HG02981 (cell line): ENCODE data around the gene ZBTB40.

Experiments used
- ATAC-seq: cut with Tn5 transposase; IDR thresholded peaks from one replicate; pipeline ENCODE4 v1.9.1; 2021; ENCODE audit warnings: mild to moderate bottlenecking, moderate library complexity; ENCODE audit not compliant: unreplicated experiment

Gene ZBTB40

DNA sequence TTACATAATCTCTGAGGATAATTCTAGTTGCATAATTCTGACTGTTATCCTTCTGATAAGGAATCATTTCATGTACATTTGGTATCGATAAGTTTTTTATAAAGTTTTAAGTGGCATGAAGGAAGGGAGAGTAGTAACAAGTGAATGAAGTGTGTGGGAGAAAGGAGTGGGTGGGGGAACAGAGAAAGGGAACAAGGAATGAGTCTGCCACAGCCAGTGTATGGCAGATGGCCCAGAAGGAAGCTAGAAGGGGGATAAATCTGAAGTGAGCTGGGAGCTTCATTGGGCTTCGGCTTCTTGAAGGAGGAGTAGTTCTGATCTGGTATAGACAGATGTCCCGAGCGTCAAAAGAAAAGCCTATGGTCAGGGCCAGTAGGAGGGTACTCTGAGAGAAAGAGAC lies 18.6 kb downstream of the ZBTB40 start:
- no peak for ATAC-seq

DNA sequence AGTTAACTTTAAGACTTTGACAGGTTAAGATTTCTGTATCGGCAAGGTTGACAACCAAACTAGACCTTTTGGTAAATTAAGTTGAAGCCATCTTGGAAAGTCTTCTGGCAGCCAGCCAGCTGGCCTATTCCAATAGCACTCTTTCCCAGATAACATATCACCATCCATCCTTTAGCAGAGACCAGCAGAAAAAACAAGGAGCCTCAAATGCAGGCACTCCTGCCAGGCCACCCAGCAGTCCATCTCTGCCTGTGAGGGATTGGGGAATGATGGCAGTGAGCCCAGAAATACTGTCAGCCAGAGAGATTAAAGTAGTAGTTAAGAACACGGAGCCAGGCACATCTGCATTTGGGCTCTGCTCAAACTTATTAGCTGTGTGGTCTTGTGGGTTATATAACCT lies 19.4 kb downstream of the ZBTB40 start:
- no peak for ATAC-seq

DNA sequence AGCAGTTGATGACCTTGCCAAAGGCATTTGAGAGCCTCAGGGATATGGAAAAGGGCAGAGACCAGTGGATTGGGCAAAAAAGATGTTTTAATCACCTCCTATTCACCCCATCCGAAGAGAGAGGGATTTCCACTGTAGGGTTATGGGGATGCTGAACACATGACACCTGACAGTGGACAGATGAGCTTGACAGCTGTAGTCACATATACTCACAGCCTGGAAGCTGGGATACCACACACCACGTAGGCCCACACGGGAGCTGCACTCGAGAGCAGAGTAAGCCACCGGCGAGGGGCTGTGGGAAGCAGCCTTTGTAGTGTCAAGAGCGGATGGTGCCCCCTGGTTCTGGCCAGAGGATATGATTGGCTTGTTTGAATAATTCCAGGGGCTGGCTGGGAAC lies 20.0 kb downstream of the ZBTB40 start:
- no peak for ATAC-seq

DNA sequence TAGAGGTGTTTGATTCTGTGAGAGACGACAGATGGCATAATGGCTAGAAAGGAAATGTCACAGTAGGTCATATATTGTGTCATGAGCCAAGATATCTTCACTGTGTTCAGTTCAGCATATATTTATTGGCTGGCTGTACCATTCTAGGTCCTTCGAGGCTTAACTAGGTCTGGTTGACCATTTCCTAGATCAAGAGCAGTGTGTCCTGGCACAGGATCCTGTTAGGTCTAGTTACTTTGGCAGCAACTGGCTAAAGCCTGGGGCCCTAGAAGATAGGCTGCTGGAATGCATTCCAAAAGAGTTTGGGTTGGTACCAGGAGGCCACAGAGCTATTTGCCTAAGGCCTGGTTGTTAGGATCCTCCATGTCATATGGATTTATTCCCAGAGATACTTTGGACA lies 20.9 kb downstream of the ZBTB40 start:
- no peak for ATAC-seq

DNA sequence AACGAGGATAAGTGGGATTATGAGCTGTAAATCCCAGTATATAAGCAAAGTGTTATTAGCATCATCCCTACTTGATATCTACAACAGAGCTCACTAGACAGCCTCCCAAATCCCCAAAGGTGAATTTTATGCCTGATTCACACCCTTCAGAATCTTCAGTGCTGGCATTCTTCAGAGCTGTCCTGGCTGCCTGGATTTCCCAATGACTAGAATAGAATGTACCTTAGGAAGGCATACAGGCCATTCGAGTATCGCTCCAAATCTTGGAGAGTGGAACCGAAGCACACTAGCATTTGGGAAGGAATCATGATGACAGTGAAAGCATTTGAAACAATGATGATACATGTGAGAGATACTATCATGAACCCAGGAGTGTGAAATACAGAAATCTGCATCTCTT lies 22.3 kb downstream of the ZBTB40 start:
- ATAC-seq: no peak

DNA sequence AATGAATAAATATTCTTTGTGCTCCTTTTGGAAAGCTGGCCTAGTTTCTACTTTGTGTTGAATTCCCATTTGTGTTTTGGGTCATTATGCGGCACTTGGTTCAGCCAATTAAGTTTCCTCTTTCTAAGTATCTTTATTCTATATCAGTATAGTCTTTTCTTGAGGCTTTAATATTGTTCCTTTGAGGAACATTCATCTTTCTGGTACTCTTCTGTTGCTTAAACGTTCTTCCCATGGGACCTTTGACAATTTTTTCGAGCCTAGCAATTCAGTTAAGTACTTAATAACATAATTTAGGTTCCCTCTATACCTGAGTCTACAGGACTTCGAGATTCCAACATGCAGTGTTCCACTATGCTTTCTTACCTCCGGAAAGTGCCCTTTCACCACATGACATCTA lies 24.9 kb downstream of the ZBTB40 start:
- ATAC-seq: no peak

DNA sequence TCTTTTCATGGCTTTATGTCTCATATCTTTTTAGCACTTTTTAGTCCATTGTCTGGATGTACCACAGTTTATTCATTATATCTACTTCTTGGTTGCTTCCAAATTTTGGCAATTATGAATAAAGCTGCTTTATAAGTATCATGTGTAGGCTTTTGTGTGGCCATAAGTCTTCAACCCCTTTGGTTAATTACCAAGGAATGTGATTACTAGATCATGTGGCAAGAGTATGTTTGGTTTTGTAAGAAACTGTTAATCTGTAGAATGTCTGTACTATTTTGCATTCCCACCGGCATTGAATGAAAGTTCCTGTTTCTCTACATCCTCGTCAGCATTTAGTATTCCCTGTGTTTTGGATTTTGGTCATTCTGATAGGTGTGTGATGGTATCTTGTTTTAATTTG lies 31.5 kb downstream of the ZBTB40 start:
- ATAC-seq: no peak

DNA sequence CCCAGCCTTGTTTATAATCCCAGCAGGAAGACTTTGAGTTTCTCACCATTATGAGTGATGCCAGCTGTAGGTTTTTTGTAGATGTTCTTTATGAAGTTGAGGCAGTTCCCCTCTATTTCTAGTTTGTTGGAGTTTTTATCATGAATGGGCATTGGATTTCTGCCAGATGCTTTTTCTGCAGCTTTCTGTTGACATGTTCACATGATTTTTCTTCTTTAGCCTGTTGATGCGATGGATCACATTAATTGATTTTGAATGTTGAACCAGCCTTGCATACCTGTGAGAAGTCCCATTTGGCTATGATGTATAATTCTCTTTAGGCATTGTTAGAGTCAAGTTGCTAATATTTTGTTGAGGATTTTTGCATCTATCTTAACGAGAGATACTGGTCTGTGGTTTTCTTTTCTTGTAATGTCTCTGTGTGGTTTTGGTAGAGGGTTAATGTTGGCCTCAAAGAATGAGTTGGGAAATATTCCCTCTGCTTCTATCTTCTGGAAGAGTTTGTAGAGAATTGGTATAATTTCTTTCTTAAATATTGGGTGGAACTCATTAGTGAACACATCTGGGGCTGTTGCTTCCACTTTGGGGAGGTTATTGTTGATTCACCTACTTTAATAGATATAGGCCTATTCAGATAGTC lies 33.2 kb downstream of the ZBTB40 start:
- ATAC-seq: no peak

DNA sequence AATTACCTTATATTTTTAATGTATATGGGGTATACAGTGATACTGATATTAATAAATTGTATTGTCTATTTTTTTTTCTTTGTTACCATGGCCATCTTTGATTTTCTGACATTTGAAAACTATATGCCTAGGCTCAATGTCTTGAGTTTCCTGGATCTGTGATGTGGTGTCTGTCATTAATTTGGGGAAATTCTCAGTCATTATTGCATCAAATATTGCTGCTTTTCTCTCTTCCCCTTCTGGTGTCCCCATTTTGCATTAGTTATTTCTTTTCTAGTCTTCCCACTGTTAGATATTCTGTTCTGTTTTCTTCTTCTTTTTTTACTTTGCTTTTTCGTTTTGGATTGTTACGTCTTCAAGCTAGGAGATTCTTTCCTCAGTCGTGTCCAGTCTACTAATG lies 33.8 kb downstream of the ZBTB40 start:
- ATAC-seq: no peak

DNA sequence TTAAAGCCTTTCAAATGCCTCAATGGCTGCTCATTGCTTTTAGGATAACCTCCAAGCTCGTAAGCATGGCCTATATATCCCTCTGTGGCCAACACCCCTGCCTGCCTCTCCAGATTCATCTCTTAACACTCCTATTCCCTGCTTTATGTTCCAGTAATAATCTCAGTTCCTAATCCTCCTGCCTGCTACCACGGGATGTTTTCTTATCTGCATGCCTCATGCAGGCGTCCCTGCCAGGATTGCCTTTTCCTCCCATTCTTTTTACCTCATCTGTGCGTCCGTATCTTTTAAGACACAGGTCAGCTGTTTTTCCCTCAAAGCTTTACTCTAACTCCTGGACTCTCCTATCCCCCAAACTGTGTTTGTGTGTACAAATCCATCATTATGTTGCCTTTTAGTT lies 36.1 kb downstream of the ZBTB40 start:
- no peak for ATAC-seq

DNA sequence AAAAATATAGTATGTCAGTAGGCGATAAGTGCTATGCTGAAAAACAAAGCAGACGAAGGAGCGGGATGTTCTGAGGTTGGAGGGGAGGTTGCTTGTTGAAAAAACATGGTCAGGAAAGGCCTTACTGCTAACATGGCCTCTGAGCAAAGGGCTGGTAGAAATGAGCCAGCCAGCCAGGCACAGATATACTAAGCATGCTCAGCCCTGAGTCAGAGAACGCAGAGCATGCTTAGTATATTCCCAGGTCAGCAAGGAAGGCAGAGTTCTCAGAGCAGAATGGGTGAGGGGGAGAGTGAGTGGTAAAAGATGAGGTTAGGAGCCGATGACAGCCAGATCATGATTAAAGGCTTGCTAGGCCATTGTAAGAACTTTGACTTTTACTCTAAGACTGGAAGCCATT lies 36.7 kb downstream of the ZBTB40 start:
- no peak for ATAC-seq

DNA sequence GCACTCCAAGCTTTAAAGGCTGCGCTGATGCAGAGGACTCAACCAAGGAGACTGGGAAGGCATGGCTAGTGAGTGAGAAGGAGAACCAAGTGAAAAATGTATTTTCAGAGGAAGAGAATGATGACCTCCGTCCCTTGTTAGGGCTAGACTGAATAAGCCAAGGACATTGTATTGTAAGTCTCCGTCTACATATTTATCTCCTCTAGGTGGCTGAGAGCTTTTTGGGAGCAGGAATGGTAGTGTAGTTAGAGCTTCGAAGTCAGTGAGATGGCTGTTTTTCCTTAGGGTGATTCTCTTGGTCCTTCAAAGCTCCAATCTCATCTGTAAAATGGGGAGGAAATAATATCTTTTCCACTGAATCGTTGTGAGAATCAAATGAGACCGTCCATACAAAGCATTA lies 37.6 kb downstream of the ZBTB40 start:
- no peak for ATAC-seq

DNA sequence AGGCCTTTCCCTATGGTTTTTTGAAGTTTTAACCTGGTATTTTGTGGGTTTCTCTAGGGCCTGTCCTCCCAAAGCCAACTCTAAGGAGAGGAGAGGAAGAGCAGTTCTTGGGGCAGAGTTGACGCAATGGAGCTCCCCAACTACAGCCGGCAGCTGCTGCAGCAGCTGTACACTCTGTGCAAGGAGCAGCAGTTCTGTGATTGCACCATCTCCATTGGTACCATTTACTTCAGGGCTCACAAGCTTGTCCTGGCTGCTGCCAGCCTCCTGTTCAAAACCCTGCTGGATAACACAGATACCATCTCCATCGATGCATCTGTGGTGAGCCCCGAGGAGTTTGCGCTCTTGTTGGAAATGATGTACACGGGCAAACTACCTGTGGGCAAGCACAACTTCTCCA lies 38.2 kb downstream of the ZBTB40 start:
- ATAC-seq: no peak

DNA sequence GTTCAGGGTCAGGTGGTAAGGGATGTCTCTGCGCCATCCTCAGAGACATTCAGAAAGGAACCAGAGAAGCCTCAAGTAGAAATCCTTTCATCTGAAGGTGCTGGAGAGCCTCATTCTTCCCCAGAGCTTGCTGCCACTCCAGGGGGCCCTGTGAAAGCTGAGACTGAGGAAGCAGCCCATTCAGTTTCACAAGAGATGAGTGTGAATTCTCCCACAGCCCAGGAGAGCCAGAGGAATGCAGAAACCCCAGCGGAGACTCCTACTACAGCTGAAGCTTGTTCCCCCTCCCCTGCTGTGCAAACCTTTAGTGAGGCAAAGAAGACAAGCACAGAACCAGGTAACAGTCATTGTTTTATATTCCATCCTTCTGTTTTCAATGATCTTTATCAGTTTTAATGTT lies 38.7 kb downstream of the ZBTB40 start:
- no peak for ATAC-seq

DNA sequence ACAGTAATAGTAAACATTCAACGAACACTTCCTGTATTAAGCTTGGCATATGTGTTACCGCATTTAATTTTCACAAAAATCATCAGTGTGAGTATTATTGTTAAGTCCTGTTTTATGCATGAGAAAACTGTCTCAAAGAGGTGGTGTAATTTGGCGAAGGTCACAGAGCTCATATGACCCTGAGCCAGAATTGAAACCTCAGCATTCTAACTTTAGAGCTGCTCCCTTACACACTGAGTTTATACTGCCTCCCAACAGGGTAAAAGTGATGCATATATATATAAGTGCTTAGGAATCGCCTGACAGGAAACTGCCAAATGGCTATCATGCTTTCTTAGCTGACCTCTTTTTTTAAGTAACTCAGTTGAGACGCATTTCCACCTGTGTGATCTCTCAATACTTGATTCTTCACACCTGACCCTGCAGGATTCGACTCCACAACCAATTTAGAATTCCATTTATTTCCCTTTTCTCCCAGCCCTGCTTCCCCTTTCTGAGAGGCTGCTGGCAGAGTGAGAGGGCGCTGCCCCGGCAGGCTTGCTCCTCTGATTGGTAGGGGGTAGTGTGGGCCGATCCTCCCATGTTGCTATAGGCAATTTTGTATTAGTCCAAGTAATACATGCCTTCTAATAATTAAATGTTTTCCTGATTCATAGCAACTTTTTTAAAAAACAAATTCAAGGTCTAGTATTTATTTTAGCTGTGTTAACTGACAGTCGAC lies 40.5 kb downstream of the ZBTB40 start:
- no peak for ATAC-seq

DNA sequence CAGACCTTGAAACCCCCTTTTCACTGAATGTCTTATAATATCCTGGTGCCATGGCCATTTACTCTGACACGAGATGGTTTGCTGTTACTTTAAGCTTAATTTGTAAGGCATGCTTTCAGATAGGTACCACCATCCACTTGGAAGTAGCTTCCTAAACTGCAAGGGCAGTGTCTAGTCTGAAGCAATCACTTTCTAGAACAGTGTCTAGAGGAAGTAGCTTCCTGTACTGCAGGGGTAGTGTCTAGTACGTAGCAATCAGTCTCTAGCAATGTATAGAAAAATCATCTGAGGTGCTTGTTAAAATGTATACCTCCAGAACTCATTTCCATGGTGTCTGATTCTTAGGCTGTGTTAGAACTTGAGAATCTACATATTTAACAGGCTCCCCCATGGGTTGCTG lies 42.5 kb downstream of the ZBTB40 start:
- ATAC-seq: no peak

DNA sequence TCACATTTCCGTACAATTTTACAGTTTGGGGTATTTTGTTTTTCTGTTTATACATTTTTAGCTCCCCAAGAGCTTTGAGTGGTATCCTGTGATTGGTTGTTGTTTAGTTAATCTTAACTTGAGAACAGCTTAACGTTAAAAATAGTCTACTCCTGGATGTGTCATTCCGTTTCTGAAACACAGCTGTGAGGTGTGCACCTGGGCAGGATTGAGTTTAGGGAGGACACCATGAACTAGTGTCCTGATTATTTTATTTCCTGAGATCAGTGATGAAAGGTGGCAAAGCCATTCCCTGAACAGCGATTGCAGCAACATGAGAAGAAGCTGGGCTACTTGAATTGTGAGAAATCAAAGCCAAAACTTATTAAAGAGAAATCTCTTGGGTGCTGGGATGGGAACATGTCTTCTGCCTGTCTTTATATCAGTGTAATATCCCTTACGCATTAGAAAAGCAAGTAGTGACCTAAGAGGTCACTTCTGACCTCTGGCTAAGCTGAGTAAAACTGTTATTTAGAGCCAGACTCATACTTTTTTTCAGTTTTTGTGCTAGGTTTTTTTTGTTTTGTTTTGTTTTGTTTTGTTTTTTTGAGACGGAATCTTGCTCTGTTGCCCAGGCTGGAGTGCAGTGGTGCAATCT lies 43.4 kb downstream of the ZBTB40 start:
- ATAC-seq: no peak

DNA sequence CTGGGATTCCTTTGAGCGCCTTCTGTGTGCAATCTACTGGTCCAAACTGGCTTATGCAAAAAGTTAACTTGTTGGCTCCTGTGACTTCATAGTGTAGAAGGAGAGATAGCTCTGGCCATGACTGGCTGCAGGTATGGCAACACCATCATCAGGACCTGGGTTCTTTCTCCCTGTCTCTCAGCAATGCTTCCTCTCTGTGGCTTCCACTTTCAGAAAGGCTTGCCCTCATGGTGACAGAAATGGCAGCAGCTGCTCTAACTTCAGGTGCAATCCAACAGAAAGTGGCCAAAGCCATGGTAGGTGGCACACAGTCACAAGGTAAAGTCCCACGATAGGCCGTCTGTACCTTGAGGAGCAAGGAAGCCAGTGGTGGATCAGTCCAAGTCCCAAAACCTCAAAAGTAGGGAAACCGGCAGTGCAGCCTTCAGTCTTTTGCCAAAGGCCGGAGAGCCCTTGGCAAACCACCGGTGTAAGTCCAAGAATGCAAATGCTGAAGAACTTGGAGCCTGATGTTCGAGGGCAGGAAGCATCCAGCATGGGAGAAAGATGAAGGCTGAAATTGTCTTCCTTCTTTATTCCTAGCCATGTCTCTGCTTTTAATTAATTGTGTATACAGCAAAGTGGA lies 45.0 kb downstream of the ZBTB40 start:
- no peak for ATAC-seq

DNA sequence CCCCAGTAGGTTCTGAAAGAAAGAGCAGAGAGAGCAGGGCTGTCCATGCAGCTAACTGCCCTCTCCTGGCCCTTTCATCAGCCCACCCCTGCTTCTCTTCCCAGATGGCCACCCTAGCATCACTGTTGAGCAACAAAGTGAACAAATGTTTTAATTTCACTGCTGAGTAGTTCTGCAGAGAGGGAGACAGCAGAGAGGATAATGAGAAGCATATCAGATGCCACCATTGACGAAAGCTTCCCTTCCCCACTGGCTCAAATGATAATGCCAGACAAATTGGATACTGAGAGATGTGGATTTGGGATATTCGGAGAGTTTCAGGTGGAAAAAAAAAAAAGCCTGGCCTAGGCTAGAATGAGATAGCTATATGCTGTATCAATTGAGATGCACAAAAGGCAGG lies 46.8 kb downstream of the ZBTB40 start:
- ATAC-seq: no peak

DNA sequence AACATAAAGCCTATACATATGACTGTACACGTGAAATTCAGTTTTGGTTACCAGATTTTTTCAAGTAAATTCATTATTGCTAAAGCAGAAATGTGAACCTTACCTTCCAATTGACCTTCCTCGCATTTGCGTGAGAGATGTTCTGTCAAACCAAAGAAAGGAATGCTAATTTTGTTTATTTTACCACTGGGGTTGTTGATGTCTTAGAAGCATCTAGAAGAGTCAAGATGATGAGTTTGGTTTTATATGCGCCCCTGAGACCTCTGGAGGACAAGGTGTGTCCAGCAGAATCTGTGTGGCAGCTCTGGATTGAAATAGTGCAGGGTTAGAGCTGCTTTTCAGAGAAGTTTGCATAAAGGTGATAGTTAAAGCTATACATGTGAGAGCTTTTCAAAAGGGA lies 48.4 kb downstream of the ZBTB40 start:
- ATAC-seq: no peak

DNA sequence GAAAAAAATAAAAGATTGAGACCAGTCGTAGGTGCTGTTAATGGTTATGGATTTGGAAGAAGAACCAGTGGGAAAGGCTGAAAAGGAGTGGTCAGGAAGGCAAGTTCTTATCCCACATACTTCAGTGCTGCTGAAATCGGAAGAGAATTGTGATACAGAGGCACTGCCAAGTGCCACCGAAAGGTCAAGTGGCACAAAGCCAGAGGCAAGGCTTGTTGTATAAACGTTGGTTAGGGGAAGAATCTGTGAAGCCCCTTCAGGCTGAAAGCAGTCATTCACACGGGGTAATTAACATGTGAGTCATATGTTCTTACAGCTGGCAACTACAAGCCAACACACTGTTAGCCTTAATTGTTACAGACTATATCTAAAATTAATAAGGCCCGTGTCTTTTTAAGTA lies 48.8 kb downstream of the ZBTB40 start:
- no peak for ATAC-seq

DNA sequence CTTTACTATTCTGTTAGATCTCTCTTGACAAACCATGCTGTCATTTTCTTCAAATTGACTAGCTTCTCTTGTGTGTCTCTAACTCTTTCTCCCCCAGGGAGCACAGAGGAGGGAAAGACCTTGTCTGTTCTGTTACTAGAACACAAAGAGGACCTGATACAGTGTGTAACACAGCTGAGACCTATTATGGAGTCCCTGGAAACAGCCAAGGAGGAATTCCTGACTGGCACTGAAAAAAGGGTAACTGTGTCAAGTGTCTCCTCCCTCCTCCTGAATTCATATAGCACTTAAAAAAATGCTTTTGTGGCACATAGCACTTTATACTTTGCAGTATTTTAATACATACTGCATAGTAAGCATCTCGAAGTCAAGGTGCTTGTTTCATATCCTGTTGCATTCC lies 50.6 kb downstream of the ZBTB40 start:
- ATAC-seq: no peak
